Mucosa of descending colon (tissue), 3 donors: ENCODE results near the gene SLC6A7. TPM values are rescaled to one million over a fixed set of nuclear protein-coding genes. Genes with fewer than 3 reads are reported as not detected.

Source experiments
- ATAC-seq: fragments of 200-7000 bp; cut with Tn5 transposase; one replicate; pipeline ENCODE4 v1.9.1; 2020; ENCODE audit warnings: mild to moderate bottlenecking, moderate library complexity
- DNase-seq, 3 donors: peaks; one replicate each; pipeline ENCODE4 v3.0.0-alpha.2; 2020
- H3K36me3 ChIP-seq: fragments of 200-600 bp; one replicate; pipeline ENCODE4 v1.8.0; 2021; ENCODE audit warnings: low read depth, mild to moderate bottlenecking
- H3K4me1 ChIP-seq: fragments of 200-600 bp; one replicate; pipeline ENCODE4 v1.8.0; 2021; ENCODE audit warnings: low read depth, mild to moderate bottlenecking
- H3K4me3 ChIP-seq: fragments of 200-600 bp; one replicate; pipeline ENCODE4 v1.8.0; 2021; ENCODE audit warnings: mild to moderate bottlenecking
- H3K9me3 ChIP-seq: fragments of 200-600 bp; one replicate; pipeline ENCODE4 v1.8.0; 2021; ENCODE audit warnings: mild to moderate bottlenecking
- CTCF ChIP-seq: fragments of 200-600 bp; IDR thresholded peaks from one replicate; pipeline ENCODE4 v1.8.0; 2022; ENCODE audit warnings: antibody characterized with exemption, mild to moderate bottlenecking
- intact Hi-C, 2 donors: fragments of 100-400 bp; cut with DNase I in 1 of 2; cut with micrococcal nuclease in 1 of 2; formaldehyde crosslinking; loops; one replicate each; pipeline versions ENCODE4 v1.11.0 to v1.11.1; 2022; cut with DNase I, micrococcal nuclease
- total RNA-seq, 3 donors: library from RNA; stranded (reverse); fragmentation: NEBNext Ultra II Directional in 2 of 3; extraction: Animal tissue kit (Norgen Biotek cat#: 25700) in 2 of 3; gene quantifications; one replicate each; pipeline versions ENCODE4 v1.2.1 to v1.2.4, GENCODE V29; 2021 to 2023
- donor health status: DM: no; HTN: no; CAD: no; lungs with moderate emphysema.
- donor health status: DM: no; HTN: no; CAD: no.
- donor health status: DM: no; HTN: yes; CAD: no.

SLC6A7 gene
- total RNA-seq, 3 donors from 2014 or later, result 15.2 to 26.4 (median 18.9) TPM

- intact Hi-C loops, result no loop called here
- ATAC-seq (peak; percentile 41), DNase-seq (no peak)
- H3K4me1 ChIP-seq, result peaks cover 65% of the 10 kb centered on the region
- H3K9me3 ChIP-seq, result no peaks in the 10 kb centered on the region
- H3K4me3 ChIP-seq, result no peak overlapping the region
- TF ChIP-seq CTCF, result no peak
- H3K36me3 ChIP-seq, result no peaks in the 10 kb centered on the region
These were observed 17.7 kb upstream of the SLC6A7 start for GRCh38 chr5:150172145-150172544.

- intact Hi-C loops, result no loop called here
- DNase-seq, result no peak
- Histone ChIP-seq H3K4me1 (peaks cover 66% of the 10 kb centered on the region), H3K9me3 (no peaks in the 10 kb centered on the region), H3K36me3 (no peaks in the 10 kb centered on the region), H3K4me3 (no peak overlapping the region)
- no peak for TF ChIP-seq CTCF
- ATAC-seq, result no peak
These were observed 17.3 kb upstream of the SLC6A7 start for GRCh38 chr5:150172556-150172955.

GRCh38 chr5:150173161-150173560 is 16.7 kb upstream of the SLC6A7 start:
- no peaks in the 10 kb centered on the region for H3K36me3 ChIP-seq
- DNase-seq (no peak), ATAC-seq (peak; percentile 17)
- no peak for TF ChIP-seq CTCF
- H3K4me3 ChIP-seq, result no peak overlapping the region
- intact Hi-C loops, result no loop called here
- no peaks in the 10 kb centered on the region for H3K9me3 ChIP-seq
- peaks cover 69% of the 10 kb centered on the region for H3K4me1 ChIP-seq

- Histone ChIP-seq H3K4me3 (no peak overlapping the region), H3K9me3 (no peaks in the 10 kb centered on the region), H3K36me3 (no peaks in the 10 kb centered on the region), H3K4me1 (peaks cover 76% of the 10 kb centered on the region)
- intact Hi-C loops, result no loop called here
- DNase-seq (no peak), ATAC-seq (no peak)
- no peak for TF ChIP-seq CTCF
These were observed 15.6 kb upstream of the SLC6A7 start for GRCh38 chr5:150174285-150174684.

GRCh38 chr5:150175076-150175475 is 14.8 kb upstream of the SLC6A7 start:
- Histone ChIP-seq H3K36me3 (no peaks in the 10 kb centered on the region), H3K4me1 (peaks cover 82% of the 10 kb centered on the region)

More at GRCh38 chr5:150175076-150175475, 14.8 kb upstream of the SLC6A7 start:
- no peak for ATAC-seq
- no peak overlapping the region for H3K4me3 ChIP-seq
- intact Hi-C loops, result no loop called here
- DNase-seq, result no peak
- no peak for TF ChIP-seq CTCF
- no peaks in the 10 kb centered on the region for H3K9me3 ChIP-seq
